Measurements from ENCODE around the gene KRT10.

GRCh38 chr17:40832840-40833239 is 10.4 kb upstream of the KRT10 start:
- TF ChIP-seq EP300 (IDR thresholded peaks at IDR 0.05; ENCODE audit: borderline replicate concordance) (no peak), REST (IDR thresholded peaks at IDR 0.05; ENCODE audit: low read depth) (no peak), FOXM1 (IDR thresholded peaks at IDR 0.05; ENCODE audit: borderline replicate concordance, low read depth) (no peak), NFIC (IDR thresholded peaks at IDR 0.05) (no peak), CREB1 (IDR thresholded peaks at IDR 0.05; ENCODE audit: low read depth) (no peak), RAD21 (IDR thresholded peaks at IDR 0.05; ENCODE audit: low read depth) (no peak), TAF1 (IDR thresholded peaks at IDR 0.05; ENCODE audit: low read depth) (no peak), CEBPB (IDR thresholded peaks at IDR 0.05) (no peak), USF1 (IDR thresholded peaks at IDR 0.05) (no peak), EGR1 (IDR thresholded peaks at IDR 0.05) (no peak), MAX (IDR thresholded peaks at IDR 0.05) (no peak)

Data from Ishikawa (cell line).